Fibroblast of skin of left quadriceps (primary cell): ENCODE measurements around the gene MTG2.

Experiments
- DNase-seq, 2 experiments: peaks; one replicate each; pipeline ENCODE4 v3.0.0-alpha.2; 2013; ENCODE audit warnings: low read depth in 2 of 2

Gene MTG2

DNA sequence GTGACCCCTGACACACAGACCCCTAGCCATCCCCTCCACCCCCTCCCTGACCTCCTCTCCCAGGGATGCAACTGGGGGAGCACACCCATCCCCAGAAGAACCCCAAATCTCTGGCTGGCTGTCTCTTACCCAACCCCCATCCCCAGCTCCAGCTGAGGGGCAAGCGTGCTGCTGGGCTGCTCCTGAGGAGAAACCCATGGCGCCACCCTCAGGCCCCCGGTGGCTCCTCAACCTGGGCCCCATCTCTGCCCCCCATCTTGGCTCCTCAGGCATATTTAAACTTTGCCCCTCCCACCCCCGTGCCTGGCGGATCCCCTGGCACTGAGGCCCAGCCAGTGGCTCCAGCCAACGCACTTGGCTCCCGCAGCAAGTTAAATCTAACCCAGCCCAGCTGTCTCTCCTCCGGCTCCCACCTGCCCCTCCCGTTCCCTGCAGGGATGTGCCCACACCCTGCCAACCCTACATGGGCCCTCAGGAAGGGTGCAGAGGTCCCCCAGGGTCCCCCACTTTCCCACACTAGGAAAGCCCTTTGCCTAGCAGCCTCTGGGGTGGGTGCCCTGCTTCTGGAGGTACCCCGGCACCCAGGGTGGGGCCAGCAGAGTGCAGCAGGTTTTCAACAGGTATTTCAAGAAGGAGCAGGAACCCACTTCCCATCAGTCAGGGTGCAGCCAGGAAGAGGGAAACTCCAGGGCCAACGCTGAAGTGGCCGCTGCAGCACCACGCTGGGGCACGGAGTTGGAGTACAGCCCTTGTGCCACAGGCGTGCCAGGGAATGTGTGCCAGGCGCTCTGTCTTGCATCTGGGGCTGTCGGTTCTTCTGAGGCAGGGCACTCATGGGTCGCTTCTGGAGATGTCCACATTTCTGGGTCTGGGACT lies 50.2 kb downstream of the MTG2 start:
- DNase-seq: no peak

DNA sequence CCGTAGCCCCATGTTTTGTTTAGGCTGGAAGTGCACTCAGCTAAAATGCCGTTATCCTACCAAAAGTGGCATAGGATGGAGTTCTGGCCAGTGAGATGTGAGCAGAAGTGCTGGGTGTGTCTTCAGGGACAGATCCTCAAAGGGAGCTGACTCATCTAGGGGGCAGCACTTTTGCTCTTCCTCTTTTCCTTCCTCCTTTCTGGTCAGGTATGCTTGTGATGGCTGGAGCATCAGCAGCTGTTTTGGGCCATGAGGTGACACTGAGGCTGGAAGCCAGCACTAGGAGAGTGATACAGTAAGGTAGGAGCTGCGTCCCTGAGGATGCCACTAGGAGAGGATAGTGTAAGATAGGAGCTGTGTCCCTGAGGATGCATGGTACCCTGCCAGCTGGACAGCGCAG lies 50.9 kb downstream of the MTG2 start:
- DNase-seq: no peak

DNA sequence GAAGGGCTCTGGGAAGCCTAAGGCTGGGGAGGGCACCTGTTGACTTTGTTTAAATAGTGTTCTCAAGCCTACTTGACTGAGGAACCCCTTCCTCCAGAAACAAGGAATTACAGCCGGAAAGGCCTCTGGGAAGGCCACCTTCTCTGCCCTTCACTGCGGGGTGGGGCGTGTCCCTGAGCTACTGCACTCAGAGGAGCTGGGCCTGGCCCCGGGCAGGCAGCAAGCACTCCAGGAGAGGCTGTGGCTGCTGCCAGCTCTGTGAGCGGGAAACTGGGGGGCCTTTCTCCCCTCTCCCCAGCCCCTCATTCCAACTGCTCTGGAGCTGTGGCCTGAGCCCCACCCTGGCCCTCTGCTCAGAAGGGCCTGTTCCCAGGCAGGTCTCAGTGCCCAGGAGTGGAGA lies 51.5 kb downstream of the MTG2 start:
- DNase-seq: no peak

DNA sequence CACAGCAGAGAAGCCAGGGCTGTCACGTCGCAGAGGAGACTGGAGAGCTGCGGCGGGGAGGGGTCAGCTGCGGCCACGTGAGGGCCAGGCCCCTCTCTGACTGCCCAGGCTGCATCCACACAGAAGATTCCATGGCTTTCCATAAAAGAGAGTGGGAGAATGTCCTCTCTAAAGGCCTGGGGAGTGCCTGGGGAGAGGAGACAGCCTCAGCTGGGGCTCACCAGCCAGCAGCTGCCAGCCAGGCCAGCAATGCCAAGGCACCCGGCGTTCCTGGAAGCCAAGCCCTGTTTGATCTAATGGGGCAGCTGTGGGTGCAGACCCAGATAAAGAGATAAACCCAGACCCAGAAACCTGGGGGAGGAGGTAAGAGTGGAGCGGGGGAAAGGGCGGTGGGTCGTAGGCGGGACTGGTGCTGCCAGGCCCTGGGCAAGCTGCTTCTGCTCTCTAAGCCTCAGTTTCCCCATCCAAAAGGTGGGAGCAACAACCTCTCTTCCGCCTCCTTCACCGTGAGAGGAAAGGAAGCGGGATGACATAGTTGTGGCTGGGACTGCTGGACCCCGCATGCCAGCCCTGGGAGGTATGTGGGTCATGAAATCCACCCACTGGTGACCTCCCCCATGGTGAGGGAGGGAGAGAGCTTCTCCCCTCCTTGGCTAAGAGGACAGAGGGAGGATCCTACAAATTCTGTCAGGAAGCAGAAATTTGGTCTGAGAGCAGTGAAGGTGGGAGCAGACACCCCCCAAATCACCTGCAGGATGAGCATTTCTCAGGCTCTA lies 52.4 kb downstream of the MTG2 start:
- DNase-seq: no peak

DNA sequence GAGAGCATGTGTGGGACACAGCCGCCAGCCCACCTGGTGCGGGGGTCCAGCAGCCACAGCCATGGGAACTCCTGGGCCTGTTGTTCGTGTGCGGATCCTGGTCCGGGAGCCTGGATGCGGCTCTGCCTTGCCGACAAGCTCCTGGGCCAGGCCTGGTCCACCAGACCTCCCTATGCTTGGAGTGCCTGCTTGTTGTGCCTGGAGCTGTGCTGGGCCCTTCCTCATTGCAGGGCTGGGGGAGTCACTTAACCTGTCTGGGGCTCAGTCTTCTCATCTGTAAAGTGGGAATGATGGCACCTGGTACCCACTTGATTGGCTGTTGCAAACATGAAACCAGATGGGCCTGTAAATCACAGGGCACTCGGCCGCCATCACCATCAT lies 52.9 kb downstream of the MTG2 start:
- no peak for DNase-seq

DNA sequence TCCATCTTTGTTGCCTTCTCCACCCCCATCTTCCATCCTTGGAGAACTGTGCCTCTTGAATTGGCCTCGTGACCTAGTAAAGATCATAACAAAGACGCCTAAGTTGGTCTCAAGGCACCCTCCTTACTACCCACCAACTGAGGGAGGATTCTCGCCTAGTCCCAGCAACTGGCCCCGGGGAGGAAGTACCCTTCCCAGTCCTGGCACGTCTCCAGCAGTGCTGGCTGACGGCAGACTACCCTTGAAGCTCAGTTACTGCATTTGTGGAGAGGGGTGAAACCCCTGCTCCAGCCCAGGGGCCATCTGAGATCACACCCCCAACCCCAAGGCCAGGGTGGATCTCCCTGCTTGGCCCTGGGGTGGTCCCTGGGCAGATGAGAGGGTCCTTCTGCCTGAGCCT lies 53.4 kb downstream of the MTG2 start:
- DNase-seq: no peak

DNA sequence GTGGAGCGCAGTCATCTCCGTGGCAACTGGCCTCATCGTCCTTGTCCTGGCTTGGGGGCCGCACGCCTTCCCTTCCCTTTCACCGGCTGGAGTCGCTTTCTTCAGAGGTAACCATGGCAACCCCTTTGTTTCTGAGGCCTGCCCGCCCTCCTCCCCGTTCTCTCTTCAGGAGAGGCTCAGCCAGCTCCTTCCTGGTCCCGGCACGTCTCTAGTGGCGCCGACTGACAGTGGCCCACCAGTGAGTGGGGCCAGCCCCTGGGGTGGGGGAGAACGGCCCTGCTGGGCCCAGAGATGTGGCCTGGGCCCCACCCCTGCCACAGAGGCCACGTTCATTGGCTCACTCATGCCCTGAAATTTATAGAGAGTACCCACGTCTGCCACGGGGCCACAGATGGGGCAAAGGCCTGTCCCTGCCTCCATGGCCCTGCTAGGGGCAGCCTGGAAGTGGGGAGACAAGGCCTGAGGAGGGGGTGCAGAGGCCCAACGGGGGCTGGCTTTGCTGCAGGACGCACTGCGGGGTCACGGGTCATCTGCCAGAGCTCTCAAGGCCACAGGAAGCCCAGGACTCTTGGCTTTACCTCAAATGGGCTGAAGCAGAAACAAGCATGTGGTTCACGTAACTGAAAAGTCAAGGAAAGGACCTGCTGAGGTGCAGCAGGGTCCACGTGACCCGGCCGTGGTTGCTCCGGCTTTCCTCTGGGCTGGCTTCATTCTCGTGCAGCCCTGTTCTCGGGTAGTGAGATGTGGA lies 54.1 kb downstream of the MTG2 start:
- DNase-seq: no peak

DNA sequence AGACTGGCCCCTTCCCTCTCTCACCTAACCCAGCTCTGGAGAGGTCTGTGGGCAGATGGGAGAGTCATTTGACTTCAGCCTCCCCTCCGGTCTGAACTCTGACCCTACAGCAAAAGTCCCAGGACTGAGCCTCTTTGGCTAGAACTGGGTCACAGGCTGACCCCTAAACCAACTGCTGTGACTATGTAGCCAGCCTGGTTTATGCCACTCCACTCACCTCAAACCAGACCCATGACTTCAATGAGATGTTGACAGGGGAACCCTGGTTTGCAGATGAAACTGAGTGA lies 54.6 kb downstream of the MTG2 start:
- DNase-seq: no peak

DNA sequence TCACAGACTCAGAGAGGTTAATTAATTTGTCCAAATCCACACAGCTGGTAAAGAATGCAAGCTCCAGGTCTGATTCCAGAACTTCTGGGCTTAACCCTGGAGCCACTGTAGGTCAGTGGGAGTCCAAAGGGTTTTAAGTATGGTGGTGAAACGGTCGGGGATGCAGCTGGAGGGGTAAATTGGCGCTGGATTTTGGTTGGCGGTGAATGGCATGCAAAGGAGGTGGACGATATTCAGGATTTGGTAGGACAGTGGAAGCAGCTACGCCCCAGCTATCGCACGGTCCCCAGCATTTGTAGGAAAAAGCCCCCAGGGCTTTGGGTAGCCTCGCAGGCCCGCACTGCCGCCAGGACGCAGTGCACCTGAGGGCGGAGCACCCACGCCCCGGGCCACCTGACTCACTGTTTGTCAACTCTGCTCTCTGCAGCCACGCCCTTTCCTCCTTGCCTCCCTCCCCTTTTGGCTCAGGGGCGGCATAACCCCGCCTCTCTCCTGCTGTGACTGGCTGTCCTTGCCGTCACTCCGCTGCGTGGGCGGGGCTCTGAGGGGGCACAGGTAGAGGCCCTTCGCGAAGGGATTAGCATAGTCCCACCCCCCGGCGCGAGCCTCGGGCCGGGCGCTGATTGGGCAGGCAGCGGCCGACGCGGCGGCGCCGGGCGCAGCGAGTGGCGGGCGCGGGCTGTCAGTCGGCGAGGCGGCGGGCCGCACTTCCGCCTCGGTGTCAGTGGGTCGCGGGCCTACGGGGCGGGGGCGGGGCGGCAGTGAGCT lies 55.2 kb downstream of the MTG2 start, which contains the start of gene OSBPL2:
Gene OSBPL2 (plus strand): TSS at position 721 of the 768 bp plus-strand sequence. CDS start 17,664 bp downstream, outside the sequence.
- DNase-seq: peak; percentile 92 to 93

DNA sequence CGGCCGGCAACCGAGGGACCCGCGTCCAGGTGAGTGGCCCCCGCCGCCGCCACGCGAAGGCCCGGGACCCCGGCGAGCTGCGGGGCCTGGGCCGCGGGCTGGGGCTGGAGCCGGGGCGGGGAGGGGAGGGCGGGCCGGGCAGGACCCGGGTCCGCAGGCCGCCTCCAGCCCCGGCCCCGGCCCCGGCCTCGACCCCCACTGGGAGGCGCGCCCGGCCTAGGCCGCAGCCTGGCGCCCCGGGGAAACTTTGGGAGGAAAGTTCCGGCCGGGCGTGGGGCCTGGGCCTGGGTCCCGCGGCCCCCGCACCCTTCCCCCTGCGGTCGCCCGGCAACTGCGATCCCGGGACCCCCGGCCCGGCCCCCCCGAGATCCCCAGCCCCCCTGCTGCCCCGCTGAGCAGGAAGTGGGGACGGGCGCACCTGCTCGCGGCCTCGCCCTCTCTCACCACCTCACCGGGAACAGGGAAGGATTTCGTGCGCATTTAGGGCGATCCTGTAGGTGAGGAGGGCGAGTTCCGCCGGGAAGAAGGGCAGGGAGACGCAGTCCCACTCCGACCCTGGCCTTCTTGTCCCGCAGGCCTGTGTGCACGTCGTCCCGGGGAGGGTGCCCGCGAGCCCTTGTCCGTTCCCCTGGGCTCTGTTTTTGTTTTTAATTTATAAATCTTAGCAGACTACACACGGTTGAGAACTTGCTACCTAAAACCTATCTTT lies 55.9 kb downstream of the MTG2 start:
- DNase-seq: no peak

DNA sequence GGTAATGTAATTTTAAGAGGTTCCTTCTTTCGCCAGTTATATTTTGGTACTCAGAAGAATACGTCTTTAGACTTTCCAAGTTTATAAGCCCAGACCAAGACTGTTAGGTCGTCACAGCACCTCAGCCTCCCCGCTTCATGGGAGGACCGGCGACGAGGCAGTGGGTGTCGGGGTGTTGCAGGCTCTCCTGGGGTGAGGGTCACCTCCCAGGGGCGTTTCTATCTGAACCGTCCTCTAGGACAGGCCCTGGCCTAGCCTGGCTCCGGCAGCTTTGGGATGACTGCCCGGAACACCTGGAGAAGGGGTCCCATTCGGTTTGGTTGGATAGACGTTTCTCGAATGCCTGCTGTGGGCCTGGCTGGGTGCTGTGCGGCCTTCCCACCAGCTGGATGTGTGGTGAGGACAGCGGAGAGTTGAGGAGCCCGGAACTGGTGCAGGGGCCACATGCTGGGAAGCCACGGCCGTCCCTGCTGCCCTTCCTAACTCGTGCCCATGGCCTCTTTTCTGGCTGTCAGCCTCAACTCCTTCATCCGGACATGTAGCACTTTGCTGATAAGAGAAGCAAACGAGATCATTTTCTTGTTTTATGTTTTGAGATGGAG lies 56.6 kb downstream of the MTG2 start:
- no peak for DNase-seq

DNA sequence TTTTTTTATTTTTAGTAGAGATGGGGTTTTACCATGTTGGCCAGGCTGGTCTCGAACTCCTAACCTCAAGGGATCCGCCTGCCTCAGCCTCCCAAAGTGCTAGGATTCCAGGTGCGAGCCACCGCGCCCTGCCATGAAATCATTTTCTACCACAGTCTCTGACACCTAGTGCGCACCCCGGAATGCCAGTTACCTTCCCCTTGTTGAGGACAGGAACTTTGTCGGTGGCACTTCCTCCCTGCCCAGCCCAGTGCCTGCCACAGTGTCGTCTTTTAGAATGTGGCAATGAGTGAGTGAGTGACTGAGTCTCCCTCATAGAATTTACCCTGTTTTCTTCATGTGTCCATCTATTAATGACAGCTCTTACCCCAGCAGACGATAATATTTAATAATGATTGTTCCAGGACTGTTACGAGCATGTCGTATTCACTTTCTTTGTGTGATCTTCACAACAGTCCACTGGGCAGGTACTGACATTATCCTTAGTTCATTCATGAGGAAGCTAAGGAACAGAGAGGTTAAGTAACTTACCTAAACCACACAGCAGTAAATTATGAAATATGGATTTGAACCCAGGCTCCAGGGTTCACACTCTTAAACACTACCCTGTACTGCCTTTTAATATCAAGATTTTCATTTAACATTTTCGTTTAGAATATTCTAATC lies 57.3 kb downstream of the MTG2 start:
- no peak for DNase-seq

DNA sequence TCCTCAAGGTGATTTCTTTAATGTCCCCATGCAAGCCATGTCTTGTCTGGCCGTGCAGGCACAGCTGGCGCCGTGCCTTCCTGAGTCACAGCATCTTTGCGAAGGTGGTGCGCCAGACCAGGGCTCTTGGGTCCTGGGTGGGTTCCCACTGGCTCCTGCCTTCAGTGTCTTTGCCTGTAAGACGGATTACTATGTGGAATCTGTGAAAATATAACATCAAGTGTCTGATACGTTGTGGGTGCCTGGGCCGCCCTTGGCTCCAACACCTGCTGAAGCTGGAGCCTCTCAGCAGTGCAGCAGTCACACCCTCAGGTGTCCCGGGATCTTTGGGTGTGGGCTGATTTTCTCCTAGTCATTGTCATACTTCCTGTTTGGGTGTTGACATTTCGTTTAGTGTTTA lies 58.7 kb downstream of the MTG2 start:
- no peak for DNase-seq

DNA sequence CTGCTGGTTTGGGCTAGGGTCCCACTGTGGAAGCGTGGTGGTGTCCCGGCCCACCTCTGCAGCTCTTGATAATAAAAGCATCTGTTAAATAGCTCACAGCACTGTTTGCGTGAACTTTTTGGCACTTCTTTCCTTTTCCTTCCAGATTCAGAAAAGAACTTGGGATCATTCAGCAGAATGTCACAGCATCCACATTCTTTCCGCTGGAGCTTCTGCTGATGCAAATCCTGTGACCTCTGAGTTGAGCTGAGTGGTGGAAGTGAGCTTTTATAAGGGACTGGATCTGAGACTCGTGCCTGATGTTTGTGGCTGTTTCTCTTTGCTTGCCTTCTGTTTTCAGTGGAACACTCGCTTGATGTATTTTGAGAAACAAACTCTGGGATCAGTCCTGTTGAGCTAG lies 59.3 kb downstream of the MTG2 start:
- DNase-seq: no peak

DNA sequence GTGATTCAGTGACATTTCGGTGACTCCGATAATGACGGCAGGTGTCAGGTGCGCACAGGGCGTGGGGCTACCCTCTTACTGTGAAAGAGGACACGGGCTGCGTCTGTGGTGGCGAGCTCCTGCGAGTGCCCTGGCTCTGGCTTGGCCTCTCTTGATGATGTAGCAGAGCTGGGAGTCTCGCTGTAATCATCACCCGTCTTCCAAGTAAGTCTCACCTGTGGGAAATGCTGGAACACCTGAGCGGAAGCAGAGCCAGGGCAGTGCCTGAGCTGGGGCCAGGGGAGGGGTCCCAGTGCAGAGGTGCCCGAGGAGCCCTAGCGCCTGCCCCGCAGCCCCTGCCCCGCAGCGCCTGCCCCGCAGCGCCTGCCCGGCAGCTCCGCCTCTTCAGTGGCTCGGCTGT lies 60.3 kb downstream of the MTG2 start:
- no peak for DNase-seq

DNA sequence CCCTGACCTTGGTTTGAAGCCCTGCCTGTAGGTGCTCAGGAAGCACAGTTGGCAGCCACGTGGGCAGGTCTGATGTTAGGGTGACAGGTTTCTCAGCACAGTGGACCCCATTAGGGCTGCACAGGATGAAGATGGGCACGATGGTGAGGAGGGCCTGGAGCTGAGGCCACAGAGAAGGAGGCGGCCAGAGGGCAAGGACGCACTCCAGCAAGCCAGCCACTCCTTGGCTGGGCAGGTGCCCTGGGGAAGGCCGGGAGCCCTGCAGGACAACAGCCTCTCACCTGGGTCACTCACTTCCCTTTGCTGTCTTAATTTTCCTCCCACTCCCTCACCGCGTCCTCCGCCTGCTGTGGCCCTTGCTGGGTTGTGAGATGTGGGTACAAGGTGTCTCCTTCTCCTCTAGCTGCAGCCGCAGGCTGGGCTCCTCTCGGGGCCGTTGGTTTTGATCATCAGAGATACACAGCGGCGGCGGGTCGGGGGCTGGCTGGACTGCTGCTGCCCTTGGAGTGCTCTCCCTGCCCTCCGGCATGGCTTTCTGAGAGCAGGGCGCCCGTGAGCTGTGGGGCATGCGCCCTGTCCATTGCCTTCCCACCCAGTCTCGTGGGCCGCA lies 61.2 kb downstream of the MTG2 start:
- DNase-seq: no peak

DNA sequence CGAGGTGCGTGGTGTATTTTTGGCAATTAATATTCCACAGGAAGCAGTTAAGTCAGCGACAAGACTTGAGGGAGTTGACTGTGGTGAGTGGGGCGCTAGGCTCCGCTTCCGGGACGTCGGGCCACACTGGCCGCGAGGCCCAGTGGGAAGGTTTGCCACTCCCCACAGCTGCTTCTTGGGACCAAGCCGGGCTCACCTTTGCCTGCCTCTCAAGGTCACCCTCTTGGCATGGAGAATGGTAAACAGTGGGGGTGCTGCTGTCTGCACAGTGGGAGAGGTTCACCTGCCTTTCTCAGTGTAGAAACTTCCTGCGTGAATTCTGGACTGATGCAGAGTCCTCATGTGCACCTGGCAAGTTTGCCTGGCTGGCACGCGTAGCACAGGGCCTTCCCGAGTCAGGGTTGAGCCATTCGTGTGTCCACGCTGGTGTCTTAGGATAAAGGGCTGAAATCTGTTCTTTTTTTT lies 61.8 kb downstream of the MTG2 start:
- no peak for DNase-seq

DNA sequence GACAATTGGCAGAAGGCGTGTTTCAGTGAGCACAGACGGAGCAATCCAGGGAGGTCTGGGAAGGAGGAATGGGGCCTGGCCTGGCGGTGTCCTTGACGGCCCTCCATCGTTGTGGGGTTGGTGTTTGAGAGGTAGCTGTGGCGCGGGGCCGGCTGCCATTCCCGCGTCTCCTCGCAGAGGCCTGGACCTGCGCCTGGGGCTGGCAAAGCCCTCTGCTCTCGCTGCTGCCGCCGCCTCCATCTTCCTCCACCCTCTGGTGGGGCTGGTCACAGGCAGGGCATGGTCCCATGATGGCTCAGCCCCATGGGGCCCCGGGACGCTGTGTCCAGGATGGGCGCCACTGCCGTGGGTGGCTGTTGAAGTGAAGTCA lies 63.1 kb downstream of the MTG2 start:
- no peak for DNase-seq

DNA sequence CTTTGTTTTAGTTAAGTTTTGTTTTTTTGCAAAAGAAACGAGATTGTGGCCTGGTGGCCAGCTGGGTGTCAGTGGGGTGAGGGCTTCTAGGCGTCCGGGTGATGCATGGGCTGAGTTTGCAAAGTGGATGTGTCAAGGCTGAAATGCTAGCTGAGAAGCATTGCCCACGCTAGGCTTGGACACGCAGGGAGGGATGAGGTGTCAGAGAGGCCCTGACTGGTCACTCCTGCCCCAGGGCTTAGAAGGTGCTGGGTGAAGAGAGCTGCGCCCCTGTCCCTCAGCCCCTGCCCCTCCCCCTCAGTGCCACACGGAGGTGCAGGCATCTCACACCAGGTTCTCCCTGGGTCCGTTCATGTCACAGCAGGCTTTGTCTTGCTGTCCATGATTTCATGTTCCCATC lies 63.6 kb downstream of the MTG2 start:
- no peak for DNase-seq
